B cell (primary cell): Measurements from ENCODE around the gene FRMPD1. TPM values are rescaled to one million over a fixed set of nuclear protein-coding genes. Genes with fewer than 3 reads are reported as not detected.

Source experiments
- ATAC-seq: fragments of 200-7000 bp; cut with Tn5 transposase; one replicate; pipeline ENCODE4 v1.10.0; 2021; ENCODE audit warnings: low read depth, mild to moderate bottlenecking, moderate number of reproducible peaks, moderate library complexity
- CTCF ChIA-PET: fragments of 350-600 bp; sonication (Branson Sonifier 250); formaldehyde crosslinking; loops from one replicate; lab custom pipeline; 2021; ENCODE audit warnings: antibody characterized with exemption, inconsistent platforms; lab: Charles Lee
- POLR2A ChIA-PET: fragments of 350-600 bp; sonication (Branson Sonifier 250); formaldehyde crosslinking; loops from one replicate; lab custom pipeline; 2021; ENCODE audit warnings: antibody characterized with exemption; lab: Charles Lee
- DNase-seq: peaks from one replicate; pipeline ENCODE4 v3.0.0; 2013
- H2AFZ ChIP-seq: 2 replicates; pipeline ENCODE4 v1.6.1; 2012; ENCODE audit warnings: mild to moderate bottlenecking, low read depth, low read length; ENCODE audit not compliant: insufficient read depth, poor library complexity, severe bottlenecking
- H3K27ac ChIP-seq, 2 donors: 1 replicate in 1 of 2; 2 replicates in 1 of 2; pipeline ENCODE4 v1.5.1; 2012 to 2013; ENCODE audit warnings: low read length in 2 of 2, mild to moderate bottlenecking in 2 of 2, moderate library complexity in 1 of 2
- H3K27me3 ChIP-seq, 4 experiments: fragments of 200-600 bp in 1 of 4; sonication (generic) in 1 of 4; replicated peaks in 1 of 4; 1 replicate in 2 of 4; 2 replicates in 2 of 4; pipeline versions ENCODE4 v1.6.1 to v1.7.0; 2013 to 2016; ENCODE audit warnings: low read length in 3 of 4, mild to moderate bottlenecking in 2 of 4, mixed read lengths in 1 of 4, moderate library complexity in 1 of 4; ENCODE audit not compliant: insufficient read depth in 4 of 4, control insufficient read depth in 3 of 4; ENCODE audit errors: control extremely low read depth in 1 of 4
- H3K36me3 ChIP-seq, 2 experiments: replicated peaks in 1 of 2; 1 replicate in 1 of 2; 2 replicates in 1 of 2; pipeline versions ENCODE4 v1.6.1 to v1.7.1; 2013; ENCODE audit warnings: low read length in 1 of 2; ENCODE audit not compliant: insufficient read depth in 2 of 2, control insufficient read depth in 1 of 2; ENCODE audit errors: control extremely low read depth in 1 of 2, extremely low read depth in 1 of 2
- H3K4me1 ChIP-seq, 2 donors: fragments of 200-600 bp in 1 of 2; sonication (generic) in 1 of 2; 1 replicate in 1 of 2; 2 replicates in 1 of 2; pipeline versions ENCODE4 v1.5.1 to v1.6.1; 2013 to 2017; ENCODE audit warnings: low read length in 2 of 2; ENCODE audit not compliant: control insufficient read depth in 2 of 2, insufficient read depth in 2 of 2
- H3K4me2 ChIP-seq: replicated peaks from 2 replicates; pipeline ENCODE3; 2012; ENCODE audit warnings: mild to moderate bottlenecking, low read depth, low read length; ENCODE audit not compliant: poor library complexity, severe bottlenecking
- H3K4me3 ChIP-seq, 5 experiments: fragments of 200-600 bp in 1 of 5; sonication (generic) in 1 of 5; 1 replicate in 3 of 5; 2 replicates in 2 of 5; pipeline versions ENCODE4 v1.5.1 to v1.7.0; 2011 to 2016; ENCODE audit warnings: low read length in 4 of 5, mild to moderate bottlenecking in 4 of 5, low read depth in 2 of 5, control low read depth in 1 of 5, moderate library complexity in 1 of 5; ENCODE audit not compliant: insufficient read depth in 1 of 5; ENCODE audit errors: control extremely low read depth in 1 of 5, extremely low read depth in 1 of 5
- H3K79me2 ChIP-seq: fragments of 200-600 bp; sonication (generic); one replicate; pipeline ENCODE4 v1.6.0; 2016; ENCODE audit warnings: low read length; ENCODE audit not compliant: control insufficient read depth, insufficient read depth
- H3K9ac ChIP-seq: fragments of 200-600 bp; sonication (generic); 2 replicates; pipeline ENCODE4 v1.6.1; 2017; ENCODE audit warnings: mild to moderate bottlenecking, low read length, moderate library complexity
- H3K9me3 ChIP-seq, 3 donors: one replicate each; pipeline versions ENCODE4 v1.6.1 to v1.7.1; 2013; ENCODE audit warnings: low read length in 2 of 3; ENCODE audit not compliant: control insufficient read depth in 2 of 3, insufficient read depth in 1 of 3; ENCODE audit errors: control extremely low read depth in 1 of 3
- H4K20me1 ChIP-seq: 2 replicates; pipeline ENCODE4 v1.6.0; 2012; ENCODE audit warnings: mild to moderate bottlenecking, low read length; ENCODE audit not compliant: insufficient read depth, control insufficient read depth, poor library complexity, severe bottlenecking
- H3K27ac Mint-ChIP-seq: one replicate; pipeline ENCODE4 v1.8.0; 2021; ENCODE audit warnings: mixed read lengths
- H3K27me3 Mint-ChIP-seq: one replicate; pipeline ENCODE4 v1.8.0; 2021; ENCODE audit warnings: mixed read lengths
- H3K4me1 Mint-ChIP-seq: one replicate; pipeline ENCODE4 v1.8.0; 2021; ENCODE audit warnings: mixed read lengths
- H3K4me3 Mint-ChIP-seq: one replicate; pipeline ENCODE4 v1.8.0; 2021; ENCODE audit warnings: mixed read lengths
- H3K9me3 Mint-ChIP-seq: one replicate; pipeline ENCODE4 v1.8.0; 2022; ENCODE audit warnings: mixed read lengths; ENCODE audit not compliant: insufficient read depth
- CTCF ChIP-seq: fragments of 200-600 bp; IDR thresholded peaks from one replicate; pipeline ENCODE4 v1.8.0; 2022; ENCODE audit warnings: antibody characterized with exemption, mild to moderate bottlenecking
- EZH2 ChIP-seq: IDR thresholded peaks from 2 replicates; pipeline ENCODE4 v1.6.1; 2012; ENCODE audit warnings: borderline replicate concordance, low read depth, mild to moderate bottlenecking, moderate library complexity, low read length; ENCODE audit not compliant: insufficient read depth, poor library complexity, severe bottlenecking
- WGBS: methylation state at CpG from one replicate; pipeline ENCODE4 v1.1.5; 2013; ENCODE audit warnings: missing lambda C conversion rate; ENCODE audit not compliant: insufficient coverage; 5-methylcytosine and 5-hydroxymethylcytosine counted together
- intact Hi-C: fragments of 100-400 bp; cut with micrococcal nuclease; formaldehyde crosslinking; loops from one replicate; pipeline ENCODE4 v1.10.0; 2022
- polyA plus RNA-seq: library from polyadenylated mRNA; depleted of rRNA; stranded (reverse); fragments of >200 nt; gene quantifications from 2 replicates; pipeline ENCODE4 v1.2.3, GENCODE V29; 2012
- total RNA-seq, 2 donors: library from RNA; stranded (reverse); fragments of 120-200 nt in 1 of 2; gene quantifications; 1 replicate in 1 of 2; 2 replicates in 1 of 2; pipeline versions ENCODE4 v1.2.3 to v1.2.4, GENCODE V29; 2013 to 2022

FRMPD1 gene
- total and polyA plus RNA-seq, 2 donors (not counting 1 experiment from before 2014, with no cell fraction given) = 0.05 TPM; not detected in 1

GRCh38 chr9:37608250-37608649 lies 42.5 kb upstream of the FRMPD1 start:
- H3K27ac Mint-ChIP-seq = no peak overlapping the region
- H4K20me1 ChIP-seq = no peaks in the 10 kb centered on the region
- DNase-seq (no peak), ATAC-seq (no peak)
- no peak overlapping the region for H3K4me3 ChIP-seq
- H3K27me3 ChIP-seq = peaks cover 0 to 13% (median 6%) of the 10 kb centered on the region in 4 experiments
- no peaks in the 10 kb centered on the region for H3K36me3 ChIP-seq
- H3K27me3 Mint-ChIP-seq = peaks cover 31% of the 10 kb centered on the region
- no peak overlapping the region for H2AFZ ChIP-seq
- H3K9ac ChIP-seq = no peak overlapping the region
- no peak overlapping the region for H3K4me2 ChIP-seq
- H3K9me3 ChIP-seq = no peaks in the 10 kb centered on the region
- ChIA-PET POLR2A (no interaction called here), CTCF (no interaction called here)
- H3K9me3 Mint-ChIP-seq = no peaks in the 10 kb centered on the region
- no peaks in the 10 kb centered on the region for H3K4me1 Mint-ChIP-seq
- H3K27ac ChIP-seq = no peak overlapping the region
- intact Hi-C loops = no loop called here
- TF ChIP-seq EZH2 (no peak), CTCF (no peak)
- H3K4me3 Mint-ChIP-seq = no peak overlapping the region
- no peaks in the 10 kb centered on the region for H3K79me2 ChIP-seq
- H3K4me1 ChIP-seq = no peaks in the 10 kb centered on the region

DNA sequence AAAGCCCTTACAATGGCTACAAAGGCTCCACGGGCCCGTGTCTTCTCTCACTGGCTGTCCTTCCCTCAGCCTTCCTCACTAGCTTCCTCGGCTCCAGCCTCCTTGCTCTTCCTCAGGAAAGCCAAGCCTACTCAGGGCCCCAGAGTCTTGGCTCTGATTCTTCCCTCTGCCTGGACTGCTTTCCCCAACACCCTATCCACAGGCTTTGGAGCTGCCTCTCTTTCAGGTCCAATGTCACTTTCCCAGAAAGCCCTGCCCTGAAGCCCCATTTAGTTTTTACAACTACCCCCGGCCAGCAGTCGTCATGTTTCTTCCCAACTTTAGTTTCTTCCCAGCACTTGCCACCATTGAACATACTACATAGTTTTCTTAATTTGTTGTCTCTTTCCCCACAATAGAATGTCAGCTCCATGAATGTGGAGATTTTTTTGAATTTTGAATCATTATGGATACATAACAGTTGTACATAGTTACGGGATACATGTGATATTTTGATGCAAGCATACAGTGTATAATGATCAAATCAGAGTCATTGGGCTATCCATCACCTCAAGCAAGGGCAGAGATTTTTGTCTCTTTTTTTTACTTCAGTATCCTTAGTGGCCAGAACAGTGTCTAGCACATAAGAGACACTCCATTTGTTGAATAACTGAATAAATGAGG lies 40.9 kb upstream of the FRMPD1 start:
- Mint-ChIP-seq H3K4me3 (no peak overlapping the region), H3K27me3 (peaks cover 23% of the 10 kb centered on the region), H3K9me3 (no peaks in the 10 kb centered on the region), H3K4me1 (no peaks in the 10 kb centered on the region), H3K27ac (no peak overlapping the region)
- TF ChIP-seq EZH2 = no peak
- no peak for TF ChIP-seq CTCF
- Histone ChIP-seq H3K4me1 (no peaks in the 10 kb centered on the region), H3K4me3 (no peak overlapping the region), H3K9ac (no peak overlapping the region), H3K27ac (no peak overlapping the region), H3K79me2 (no peaks in the 10 kb centered on the region), H4K20me1 (no peaks in the 10 kb centered on the region), H2AFZ (no peak overlapping the region), H3K27me3 (peaks cover 0 to 11% (median 3%) of the 10 kb centered on the region in 4 experiments), H3K36me3 (no peaks in the 10 kb centered on the region), H3K9me3 (no peaks in the 10 kb centered on the region), H3K4me2 (no peak overlapping the region)
- ATAC-seq = no peak
- intact Hi-C loops = no loop called here
- POLR2A ChIA-PET = interaction anchor here (0.6 kb wide), 1 partner anchor 456 kb away, joined by 3 read pairs; no protein-coding TSS in a partner anchor
- CTCF ChIA-PET = no interaction called here
- 80% methylated on average over 3 of the region's 6 CpGs for WGBS
- no peak for DNase-seq
